HTERT RPE-1 (cell line): ENCODE measurements around the gene MS4A4E.
"Not testable (repeated sequence)": the region's sequence is repeated elsewhere in the genome, so short reads cannot be mapped to it uniquely, and the experiment has no call there.

Experiments
- in situ Hi-C: fragments of 300-500 bp; cut with MboI; formaldehyde crosslinking; loops from 4 replicates; pipeline ENCODE4 v1.14.3; 2020; ENCODE audit warnings: low sequenced_read_pairs

The MS4A4E gene

GRCh38 chr11:60182541-60183330 is 60.2 kb downstream of the MS4A4E start, which contains the start of gene MS4A6A:
Gene MS4A6A, minus strand, starts transcription at chr11:60183083. Its CDS starts 1,356 bp downstream, at chr11:60181727.
- in situ Hi-C loops: no loop called here

DNA sequence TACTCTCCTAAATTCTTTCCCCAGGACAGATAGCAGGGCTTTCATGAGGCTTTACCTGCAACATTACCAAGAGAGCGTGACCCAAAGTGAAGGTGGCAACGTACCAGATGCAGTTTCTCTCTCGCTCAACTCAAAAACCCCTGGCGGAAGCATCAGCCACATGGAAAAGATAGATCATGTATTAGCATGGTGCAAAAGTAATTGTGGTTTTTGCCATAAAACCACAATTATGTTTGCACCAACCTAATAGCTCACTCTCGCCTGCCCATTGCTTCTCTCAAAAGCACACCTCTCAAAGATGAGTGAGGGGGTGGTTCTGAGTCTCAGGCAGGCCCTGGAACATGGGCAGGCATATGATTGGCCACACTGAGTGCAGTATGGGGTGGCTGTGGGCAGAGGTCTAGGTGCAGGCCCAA is 67.1 kb downstream of the MS4A4E start:
- in situ Hi-C loops: no loop called here

DNA sequence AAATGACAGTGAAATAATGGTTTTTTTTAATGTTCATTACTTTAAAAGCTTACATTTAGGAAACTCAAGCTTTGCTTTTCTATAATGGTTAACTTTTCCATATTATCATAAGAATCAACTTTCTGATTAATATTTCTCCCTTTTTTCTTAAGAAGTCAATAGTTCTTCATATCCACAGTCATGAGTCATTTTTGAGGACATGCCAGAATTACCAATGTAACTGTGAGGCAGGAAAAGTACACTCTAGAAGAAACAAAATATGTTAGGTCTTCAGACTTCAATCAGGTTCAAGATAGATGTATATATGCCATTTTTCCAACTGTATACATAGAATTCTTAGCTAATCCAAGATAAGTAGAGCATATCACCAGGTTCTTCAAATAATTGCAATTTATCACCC is 70.9 kb downstream of the MS4A4E start:
- in situ Hi-C loops: no loop called here

DNA sequence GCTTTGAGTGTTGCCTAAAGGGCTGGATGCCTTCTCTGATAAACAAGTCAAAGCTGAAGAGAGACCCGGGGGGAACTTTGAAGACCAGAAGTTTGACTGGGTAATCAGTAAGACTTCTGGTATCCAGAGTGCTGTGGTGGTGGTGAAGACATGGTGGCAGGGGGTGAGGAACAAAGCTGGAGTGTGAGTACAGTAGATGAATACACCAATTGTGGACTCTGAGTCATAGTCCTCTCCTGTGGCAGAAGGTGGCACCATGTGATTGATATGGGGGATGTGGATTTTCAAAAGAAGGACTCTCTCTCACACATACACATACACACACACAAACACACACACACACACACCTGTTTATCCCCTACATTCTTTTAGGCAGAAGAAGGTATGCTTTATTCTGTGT is 72.4 kb downstream of the MS4A4E start:
- in situ Hi-C loops: no loop called here

GRCh38 chr11:60169264-60169915 is 73.5 kb downstream of the MS4A4E start:
- in situ Hi-C loops: no loop called here

DNA sequence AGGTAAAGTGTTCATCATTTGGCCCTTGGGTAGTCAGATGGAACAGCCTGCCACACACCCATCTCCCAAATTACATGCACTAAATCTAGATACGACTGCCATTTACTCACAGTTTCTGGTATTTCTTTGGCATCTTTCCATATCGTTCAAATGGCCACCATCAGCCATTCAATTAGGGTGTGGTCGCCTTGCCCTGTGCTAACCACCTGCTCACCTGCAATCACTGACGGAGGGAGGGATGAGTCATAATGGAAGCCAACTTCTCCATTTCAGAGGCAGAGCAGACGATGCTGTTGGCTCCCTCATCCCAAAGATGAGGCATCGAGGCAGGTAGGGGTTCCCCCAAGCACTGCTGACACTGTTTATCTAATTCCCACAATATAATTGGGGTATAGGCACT is 74.6 kb downstream of the MS4A4E start:
- in situ Hi-C loops: no loop called here

DNA sequence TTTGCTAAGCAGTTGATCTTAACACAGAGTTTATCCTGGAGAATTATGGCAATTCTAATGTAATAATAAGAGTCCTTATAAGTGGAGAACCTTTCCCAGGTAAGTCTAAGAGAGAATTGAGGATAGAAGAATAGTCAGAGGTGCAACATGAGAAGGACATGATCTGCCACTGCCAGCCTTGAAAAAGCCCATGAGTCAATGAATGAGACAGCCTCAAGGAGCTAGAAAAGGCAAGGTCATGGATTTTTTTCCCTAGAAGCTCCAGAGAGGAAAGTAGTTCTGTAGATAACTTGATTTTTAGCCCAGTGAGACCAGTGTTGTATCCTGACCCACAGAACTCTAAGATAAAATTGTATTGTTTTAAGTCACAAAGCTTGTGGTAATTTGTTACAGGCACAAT is 77.0 kb downstream of the MS4A4E start:
- in situ Hi-C loops: no loop called here

DNA sequence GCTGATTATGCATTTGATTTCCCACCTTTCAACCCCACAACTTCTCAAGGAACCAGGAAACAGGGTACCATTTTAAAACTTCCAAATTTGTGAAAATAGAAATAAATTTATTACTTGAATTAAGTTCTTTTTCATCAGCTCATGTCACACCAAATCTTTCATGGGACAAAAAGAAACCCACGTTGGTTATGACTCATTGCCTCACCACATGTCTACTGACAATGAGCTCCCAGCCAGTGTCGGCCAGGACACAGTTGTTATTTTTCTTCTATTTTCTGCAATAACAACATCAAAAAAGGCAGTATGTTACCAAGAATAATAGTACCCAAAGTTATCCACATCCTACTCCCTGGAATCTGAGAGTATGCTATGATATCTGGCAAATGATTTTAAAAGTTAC is 77.4 kb downstream of the MS4A4E start:
- in situ Hi-C loops: no loop called here

- in situ Hi-C loops: no loop called here
Measured at GRCh38 chr11:60164550-60165075, 78.3 kb downstream of the MS4A4E start.

DNA sequence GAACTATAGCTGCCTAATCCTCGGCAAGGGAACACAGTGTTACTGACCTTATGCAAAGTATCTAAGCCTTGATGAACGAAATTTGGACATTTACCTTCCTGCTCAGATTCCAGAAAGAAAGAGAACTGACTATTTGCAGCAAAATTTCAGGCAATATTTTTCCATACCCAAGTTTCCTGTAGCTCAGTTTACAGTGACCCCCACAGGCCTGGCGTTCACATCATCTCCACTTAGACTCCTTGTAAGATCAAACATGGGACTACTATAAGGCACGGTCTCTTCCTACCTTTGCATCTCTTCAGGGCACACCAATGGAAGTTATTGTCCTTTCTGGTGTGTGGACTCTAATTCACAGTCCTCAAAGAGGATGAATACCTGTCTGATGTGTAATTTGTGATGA is 81.2 kb downstream of the MS4A4E start:
- in situ Hi-C loops: no loop called here

DNA sequence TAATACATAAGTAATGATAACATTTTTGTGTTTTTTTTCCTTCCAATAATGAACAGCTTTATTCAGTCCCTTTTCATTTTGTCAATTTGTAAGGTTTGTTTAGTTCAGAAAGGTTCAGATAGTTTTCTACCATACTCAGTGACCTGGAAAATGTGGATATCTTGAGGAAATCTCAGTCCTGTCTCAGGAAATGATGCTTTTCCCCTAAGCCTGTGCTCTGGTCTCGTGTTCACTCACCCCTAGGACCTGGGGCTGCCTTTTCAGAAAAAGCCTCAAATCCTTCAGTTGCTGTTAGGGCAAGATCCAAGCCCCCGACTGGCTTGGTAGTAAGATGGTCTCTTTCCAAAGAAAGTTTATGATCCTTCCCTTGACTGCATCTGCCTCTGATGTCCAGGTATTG is 81.8 kb downstream of the MS4A4E start:
- in situ Hi-C loops: no loop called here

DNA sequence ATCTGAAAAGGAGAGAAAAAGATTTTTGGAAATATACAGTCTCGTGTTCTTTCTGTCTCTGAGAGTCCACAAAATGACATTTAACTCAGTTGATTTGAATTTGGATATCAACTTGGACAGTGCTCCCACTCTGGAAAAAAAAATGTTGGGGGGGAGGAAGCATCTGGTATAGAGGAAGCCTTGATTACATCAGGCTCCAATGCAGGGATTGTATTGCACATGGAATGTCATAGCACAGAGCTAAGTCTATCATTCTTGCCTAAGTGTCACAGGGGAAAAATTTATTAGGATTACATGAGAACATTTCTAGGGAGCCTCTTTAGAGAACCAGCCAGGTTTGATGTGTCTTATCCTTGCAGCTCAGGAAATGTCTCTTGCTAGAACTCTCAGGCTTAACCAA is 83.1 kb downstream of the MS4A4E start:
- in situ Hi-C loops: no loop called here

- in situ Hi-C loops: no loop called here
Measured at GRCh38 chr11:60159284-60159683, 83.7 kb downstream of the MS4A4E start.

- in situ Hi-C loops: no loop called here
Measured at GRCh38 chr11:60158636-60159035, 84.3 kb downstream of the MS4A4E start.

DNA sequence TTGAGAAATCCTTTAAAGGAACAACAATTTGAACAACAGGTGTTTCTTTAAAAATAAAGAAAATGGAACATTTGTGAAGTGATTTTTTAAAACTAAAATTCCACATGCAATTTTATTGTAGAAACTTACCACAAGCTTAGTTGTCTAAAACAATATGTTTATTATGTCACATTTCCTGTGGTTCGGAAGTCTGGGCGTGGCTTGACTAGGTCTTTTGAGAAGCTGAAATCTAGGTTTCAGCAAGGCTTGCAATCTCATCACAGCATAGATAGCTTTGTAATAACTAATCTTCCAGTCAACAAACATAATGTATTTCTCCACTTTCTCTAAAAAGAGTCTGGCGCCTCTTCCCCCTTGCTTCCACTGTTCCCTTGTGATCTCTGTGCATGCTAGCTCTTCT is 87.0 kb downstream of the MS4A4E start:
- in situ Hi-C loops: no loop called here

GRCh38 chr11:60152727-60153126 is 90.2 kb downstream of the MS4A4E start:
- in situ Hi-C loops: not testable (repeated sequence)

DNA sequence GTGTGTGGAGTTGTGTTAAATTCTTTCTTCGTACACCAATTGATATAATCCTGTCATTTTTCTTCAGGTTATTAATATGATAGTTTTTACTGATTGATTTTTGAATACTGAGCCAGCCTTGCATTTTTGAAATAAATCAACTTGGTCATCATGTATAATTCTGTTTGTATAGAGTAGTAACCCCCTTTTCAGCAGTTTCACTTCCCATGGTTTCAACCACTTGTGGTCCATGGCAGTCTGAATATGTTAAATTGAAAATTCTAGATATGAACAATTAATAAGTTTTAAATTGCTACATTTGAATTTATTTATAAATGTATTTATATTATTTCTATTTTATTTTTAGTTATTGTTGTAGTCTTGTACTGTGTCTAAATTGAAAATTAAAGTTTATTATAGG is 92.7 kb downstream of the MS4A4E start:
- in situ Hi-C loops: no loop called here
